ENCODE results near the gene PARVG.

Gene PARVG

DNA sequence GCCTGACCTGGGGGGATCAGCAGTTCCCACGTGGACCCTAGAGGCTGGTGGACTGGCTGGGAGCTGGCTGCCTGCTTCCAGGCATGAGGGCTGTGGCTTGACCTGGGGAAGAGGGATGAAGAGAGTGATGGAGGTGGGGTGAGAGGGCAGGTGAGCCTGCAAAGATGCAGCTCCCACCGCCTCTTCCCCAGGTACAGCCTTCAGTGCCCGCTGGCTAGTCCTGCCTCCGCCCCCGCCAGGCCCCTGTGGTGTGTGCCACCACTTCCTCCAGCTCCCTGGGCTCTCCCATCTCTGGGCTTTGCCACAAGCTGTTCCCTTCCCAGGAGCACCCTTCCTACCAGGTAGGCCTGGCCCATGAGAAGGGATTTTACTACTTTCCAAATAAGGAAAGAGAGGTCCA, 19.1 kb downstream of the PARVG start:
- DNase-seq, result no peak

DNA sequence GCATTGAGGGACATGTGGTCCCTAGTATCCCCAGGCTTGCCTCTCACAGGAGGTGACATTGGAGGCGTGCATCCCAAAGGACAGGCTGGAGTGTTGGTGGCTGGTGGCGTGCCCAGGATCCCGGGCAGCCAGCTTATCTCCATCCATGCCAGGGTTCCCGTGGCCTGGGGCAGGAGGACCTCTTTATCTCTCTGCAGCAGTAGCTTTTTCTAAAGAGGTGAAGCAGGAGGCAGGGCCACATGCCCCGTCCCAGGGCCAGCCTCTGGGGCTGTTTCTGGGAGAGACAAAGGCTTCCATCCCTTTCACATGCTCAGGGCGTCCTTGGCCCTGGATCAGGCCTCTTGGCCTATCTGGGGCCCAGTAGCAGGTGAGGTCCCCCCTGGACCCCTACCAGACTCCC, 19.7 kb downstream of the PARVG start:
- DNase-seq, result no peak

- no peak for DNase-seq
Measured at GRCh38 chr22:44200855-44201550, 20.3 kb downstream of the PARVG start.

GRCh38 chr22:44201665-44202064, 20.9 kb downstream of the PARVG start:
- DNase-seq, result no peak

DNA sequence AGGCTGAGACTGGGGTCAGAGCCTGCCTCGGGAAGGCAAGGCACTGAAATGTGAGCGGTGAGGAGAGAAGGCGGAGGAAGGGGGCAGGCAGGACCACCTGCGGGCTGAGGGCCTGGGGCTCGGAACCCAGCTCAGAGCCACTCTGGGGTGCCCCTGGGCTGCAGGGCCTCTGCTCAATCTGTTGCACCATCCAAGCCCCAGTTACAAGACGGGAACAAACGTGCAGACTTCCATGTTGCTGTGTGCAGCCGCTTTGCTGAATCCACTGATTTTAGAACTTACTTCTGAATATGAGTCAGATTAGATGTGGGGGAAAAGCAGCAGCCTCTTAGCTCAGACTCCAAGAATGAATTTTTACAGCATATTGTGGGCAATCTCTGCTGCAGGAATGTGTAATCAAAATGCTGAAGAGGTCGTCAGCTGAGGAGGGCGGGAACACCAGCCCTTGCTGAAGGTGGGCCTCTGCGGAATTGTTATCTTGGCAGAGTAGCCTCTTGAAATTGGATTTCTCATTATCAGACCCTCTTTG, 21.6 kb downstream of the PARVG start:
- DNase-seq, result no peak

- no peak for DNase-seq
Measured at GRCh38 chr22:44203203-44203602, 22.5 kb downstream of the PARVG start.

- no peak for DNase-seq
Measured at GRCh38 chr22:44204739-44205515, 24.2 kb downstream of the PARVG start.

- DNase-seq, result no peak
Measured at GRCh38 chr22:44205516-44206329, 25.0 kb downstream of the PARVG start.

- no peak for DNase-seq
Measured at GRCh38 chr22:44206330-44206645, 25.6 kb downstream of the PARVG start.

DNA sequence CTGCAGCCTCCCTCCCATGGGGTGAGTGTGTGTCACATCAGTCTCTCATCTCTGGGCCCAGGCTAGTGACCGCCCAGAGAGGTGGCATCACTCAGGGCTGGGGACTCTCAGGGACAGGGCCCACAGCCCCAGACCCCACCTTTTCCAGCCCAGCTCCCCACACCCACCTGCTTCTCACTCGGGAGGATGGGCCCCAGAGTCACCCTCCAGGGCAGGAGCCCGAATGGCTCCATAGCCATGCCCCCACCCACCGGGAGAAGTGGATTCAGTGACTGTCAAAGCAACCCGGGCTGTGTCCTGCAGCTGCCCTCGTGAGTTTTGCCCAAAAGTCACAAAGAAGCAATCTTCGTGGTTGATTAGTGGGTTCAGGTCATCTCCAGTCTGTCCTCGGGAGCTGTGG, 26.0 kb downstream of the PARVG start:
- DNase-seq, result no peak

DNA sequence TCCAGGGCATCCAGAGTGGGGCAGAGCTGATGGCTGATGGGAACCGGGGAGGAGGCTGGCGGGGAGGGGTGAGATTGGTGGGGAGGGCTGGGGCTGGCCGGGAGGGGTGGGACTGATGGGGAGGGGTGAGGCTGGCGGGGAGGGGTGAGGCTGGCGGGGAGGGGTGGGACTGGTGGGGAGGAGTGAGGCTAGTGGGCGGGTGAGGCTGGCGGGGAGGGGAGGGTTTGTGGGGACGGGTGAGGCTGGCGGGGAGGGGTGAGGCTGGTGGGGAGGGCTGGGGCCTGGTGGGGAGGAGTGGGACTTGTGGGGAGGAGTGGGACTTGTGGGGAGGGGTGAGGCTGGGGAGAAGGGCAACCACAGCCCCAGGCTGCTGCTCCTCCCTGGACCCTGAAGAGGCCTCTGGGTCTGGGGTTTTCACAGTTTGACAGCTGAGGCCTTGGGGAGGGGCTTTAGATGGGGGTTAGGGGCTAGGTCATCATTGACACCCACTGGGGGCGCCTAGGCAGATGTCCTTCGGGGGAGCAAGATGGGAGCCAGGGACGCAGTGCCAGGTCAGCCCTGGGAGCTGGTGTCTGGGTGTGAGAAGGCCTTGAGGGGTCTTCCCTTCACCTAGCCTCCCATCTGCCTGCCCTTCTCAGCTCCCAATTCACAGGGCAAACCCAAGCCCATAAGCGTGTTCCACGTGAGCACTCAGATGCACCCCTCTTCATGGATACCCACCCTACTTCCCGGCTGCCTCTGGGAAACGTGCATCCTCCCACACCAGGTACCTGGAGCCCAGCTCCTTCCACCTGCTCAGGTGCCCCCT, 26.7 kb downstream of the PARVG start:
- no peak for DNase-seq

DNA sequence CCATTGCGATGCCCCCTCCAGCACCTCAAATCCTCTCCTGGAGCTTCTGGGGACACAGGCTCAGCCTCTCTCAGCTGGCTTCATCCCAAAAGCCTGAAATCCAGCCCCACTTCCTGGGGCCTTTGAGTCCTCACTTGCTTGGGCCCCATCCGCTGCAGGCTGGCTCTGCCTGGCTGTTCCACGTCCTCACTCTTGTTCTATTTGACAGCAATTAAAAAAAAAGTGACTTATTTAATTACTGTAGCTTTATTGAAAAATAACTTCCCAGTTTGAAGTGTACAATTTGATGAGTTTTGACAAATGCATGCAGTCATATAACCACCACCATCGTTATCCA, 27.2 kb downstream of the PARVG start:
- DNase-seq, result no peak

DNA sequence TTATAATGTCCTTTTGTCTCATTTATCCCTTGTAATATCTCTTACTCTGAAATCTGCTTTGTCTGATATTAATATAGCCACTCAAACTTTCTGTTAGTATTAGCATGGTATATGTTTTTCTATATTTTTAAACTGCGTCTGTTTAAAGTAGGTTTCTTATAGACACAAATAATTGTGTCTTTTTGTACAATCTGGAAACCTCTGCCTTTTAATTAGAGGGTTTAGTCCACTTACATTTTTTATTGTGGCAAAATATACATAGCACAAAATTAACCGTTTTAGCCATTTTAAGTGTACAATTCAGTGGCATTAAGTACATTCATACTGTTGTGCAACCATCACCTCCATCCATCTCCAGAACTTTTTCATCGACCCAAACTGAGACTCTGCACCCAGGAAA, 28.6 kb downstream of the PARVG start:
- no peak for DNase-seq

- DNase-seq, result no peak
Measured at GRCh38 chr22:44210722-44211121, 30.0 kb downstream of the PARVG start.

DNA sequence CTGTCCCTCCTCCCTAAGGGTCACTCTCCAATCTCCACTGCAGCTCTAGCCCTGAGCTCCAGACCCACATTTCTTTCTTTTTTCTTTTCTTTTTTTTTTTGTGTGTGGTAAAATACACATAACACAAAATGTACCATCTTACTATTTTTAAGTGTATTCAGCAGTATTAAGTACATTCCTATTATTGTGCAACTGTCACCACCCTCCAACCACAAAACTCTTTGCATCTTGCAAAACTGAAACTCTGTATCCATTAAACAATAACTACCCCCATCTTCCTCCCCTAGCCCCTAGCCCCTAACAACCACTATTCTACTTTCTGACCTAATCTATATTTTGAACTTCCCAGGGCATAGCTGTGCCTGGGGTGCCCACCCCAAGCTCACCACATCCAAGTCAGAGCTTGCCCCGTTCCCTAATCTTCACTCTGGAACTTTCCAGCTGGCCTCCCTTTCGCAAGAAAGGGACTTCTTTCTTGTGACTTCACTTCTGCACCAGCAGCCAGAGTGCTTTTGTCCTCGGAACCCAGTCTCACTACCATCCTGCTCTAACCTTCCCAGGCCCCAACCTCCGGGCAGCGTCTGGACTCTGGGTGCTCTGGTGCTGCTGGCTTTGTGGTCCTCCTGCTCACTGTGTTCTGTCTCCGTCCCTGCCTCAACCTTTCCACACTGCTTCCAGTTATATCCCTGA, 30.7 kb downstream of the PARVG start:
- no peak for DNase-seq

DNA sequence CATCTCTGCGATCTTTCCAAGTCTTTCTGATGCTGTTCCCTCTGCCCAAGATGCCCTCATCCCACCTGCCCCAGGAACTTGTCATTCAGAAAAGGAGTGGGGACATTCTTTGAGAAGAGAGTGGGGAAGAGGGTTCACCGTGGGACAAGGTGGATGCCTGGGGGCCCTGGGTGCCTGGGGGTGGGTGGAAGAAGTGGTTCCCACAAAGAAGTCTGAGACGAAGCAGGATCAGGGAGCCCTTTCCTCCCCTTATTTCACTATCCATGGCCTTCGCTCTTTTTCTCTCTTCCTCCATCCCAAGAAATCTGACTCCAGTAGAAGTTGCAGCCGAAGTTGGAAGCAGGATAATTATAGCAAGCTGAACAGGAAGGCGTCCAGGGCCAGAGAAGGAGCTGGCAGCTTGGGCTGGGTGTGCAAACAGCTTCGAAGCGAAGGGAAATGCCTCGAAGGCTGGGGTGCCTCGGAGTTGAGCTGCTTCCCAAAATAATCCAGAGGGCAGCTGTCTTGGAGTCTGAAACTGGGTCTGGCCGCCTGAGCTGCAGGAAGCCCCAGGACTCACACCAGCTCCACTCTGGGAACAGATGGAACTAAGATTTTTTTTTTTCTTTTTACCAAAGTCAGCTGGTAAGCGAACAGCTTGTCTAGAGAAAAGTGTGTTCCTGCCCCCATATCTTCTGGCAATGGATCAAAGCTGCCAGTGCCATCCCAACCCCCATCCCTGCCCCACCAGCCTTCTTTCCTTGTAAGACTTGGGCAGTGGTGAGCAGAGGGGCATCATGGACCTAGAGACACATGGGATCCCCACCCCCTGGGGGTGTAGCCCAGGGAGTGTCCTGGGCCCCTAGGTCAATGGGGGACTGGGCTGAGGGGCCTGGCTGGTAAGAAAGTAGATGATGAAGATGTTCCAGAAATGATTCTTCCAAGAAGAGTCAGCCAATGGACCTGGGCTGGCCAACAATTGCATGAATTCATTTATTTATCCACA, 31.5 kb downstream of the PARVG start:
- DNase-seq, result no peak

GRCh38 chr22:44212936-44213335, 32.2 kb downstream of the PARVG start:
- DNase-seq, result no peak

GRCh38 chr22:44213489-44214043, 32.8 kb downstream of the PARVG start:
- DNase-seq, result no peak

GRCh38 chr22:44214187-44214586, 33.5 kb downstream of the PARVG start:
- DNase-seq, result no peak

- no peak for DNase-seq
Measured at GRCh38 chr22:44214764-44215163, 34.0 kb downstream of the PARVG start.

DNA sequence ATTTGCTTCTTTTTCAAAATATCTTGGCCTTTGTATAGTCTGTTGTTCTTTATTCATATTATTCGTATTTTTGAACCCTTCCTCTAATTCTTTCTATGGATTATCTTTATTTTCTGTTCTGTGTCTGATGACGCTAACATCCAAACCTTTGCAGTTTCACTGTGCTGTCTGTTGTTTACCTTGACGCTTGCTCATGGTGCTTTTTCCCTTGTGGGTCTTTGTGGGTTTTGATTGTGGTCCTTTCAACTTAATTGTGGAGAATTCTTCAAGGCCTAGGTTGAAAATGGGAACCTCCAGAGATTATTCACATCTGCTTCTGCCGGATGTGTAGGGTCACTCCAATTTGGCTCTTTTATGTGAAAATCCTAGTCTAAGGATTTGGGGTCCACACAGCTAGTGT, 34.6 kb downstream of the PARVG start:
- no peak for DNase-seq

Measured in stimulated activated CD4-positive, alpha-beta T cell treated with anti-CD3 and anti-CD28 coated beads, Interleukin-2, amount 100 ng/mL, for 48 hours (primary cell).